HG02852 (cell line): Measurements from ENCODE around the gene SLC6A6.
"Not testable (repeated sequence)": the region's sequence is repeated elsewhere in the genome, so short reads cannot be mapped to it uniquely, and the experiment has no call there.

Experiments used
- ATAC-seq: cut with Tn5 transposase; IDR thresholded peaks from one replicate; pipeline ENCODE4 v1.9.1; 2021; ENCODE audit warnings: mild to moderate bottlenecking, moderate library complexity; ENCODE audit not compliant: unreplicated experiment

Gene SLC6A6

DNA sequence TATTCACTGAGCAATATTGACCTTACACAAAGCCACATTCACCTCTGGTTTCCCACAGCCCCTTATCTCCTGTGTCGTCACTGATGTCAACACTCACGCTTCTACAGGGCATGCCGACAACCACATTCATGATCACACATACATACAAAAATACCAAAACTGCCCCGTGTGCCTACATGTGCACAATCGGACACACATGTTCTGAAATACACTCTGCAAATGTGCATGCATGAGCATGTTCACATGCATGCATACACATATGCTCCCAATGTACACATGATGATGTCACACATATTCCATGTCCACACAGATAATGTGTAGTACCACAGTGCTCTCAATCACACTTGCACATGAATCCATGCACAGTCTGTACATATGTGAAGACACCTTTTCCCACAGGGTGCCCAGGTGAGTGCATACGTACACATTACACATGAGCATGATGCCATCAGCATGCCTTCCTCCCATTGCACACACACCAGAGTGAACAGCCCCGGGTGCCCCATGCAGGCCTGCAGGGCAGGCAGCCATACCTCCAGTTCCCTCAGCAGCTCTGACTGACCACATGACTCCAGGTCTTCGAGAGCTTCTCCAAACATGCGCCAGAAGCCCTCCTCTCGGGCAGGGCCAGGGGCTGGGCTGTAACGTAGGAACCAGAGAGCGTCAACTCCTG is 100.8 kb downstream of the SLC6A6 start:
- ATAC-seq = no peak

DNA sequence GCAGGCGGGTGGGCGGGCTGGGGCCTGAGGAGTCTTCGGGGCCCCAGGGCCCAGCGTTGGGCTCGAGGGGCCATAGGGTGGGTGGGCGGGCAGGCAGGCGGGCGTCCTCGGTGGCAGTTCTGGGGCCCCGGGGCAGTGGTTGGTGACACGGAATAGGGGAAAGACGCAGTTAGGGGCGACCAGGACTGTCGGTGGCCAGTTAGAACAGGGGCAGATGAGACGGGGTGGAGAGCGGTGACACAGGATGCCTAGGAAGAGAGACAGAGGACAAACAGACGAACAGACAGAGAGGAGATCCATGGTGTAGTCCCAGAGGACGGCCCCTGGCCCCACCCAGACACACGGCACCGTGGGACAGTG is 101.3 kb downstream of the SLC6A6 start:
- ATAC-seq = no peak

DNA sequence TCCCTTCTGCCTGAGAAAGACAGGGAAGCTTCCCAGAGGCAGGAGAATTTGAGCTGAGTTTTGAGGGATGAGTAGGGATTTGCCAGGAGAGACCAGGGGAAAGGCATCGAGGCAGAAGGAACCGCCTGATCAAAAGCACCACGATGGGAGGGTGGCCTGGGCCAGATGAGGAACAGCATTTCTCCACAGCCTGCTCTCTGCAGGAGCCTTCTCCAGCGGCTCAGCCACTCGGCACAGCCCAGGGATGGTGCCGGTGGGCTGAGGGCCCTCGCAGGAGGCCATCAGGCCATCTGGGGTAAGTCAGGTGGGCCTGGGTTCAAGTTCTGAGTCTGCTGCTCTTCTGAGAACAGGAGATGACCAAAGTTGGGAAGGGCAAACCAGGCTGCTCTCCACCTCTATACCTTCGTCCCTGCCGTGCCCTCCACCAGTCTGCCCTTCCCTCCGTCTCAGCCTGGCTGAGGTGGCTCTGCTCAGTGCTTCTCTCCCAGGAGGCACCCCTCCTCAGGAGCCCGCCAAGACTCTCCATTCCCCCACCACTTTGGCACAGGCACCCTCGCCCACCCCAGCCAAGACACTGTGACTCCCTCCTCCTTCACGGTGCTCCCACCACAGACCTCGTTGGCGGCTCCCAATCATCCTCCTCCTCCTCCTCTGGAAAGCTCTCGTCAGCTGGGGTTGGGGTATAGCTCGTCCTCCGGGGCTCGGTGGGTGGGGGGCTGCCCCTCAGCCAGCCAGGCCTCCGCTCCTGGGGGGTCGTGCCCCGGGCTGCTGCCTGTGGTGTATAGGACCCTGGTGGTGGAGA is 102.8 kb downstream of the SLC6A6 start:
- ATAC-seq = no peak

DNA sequence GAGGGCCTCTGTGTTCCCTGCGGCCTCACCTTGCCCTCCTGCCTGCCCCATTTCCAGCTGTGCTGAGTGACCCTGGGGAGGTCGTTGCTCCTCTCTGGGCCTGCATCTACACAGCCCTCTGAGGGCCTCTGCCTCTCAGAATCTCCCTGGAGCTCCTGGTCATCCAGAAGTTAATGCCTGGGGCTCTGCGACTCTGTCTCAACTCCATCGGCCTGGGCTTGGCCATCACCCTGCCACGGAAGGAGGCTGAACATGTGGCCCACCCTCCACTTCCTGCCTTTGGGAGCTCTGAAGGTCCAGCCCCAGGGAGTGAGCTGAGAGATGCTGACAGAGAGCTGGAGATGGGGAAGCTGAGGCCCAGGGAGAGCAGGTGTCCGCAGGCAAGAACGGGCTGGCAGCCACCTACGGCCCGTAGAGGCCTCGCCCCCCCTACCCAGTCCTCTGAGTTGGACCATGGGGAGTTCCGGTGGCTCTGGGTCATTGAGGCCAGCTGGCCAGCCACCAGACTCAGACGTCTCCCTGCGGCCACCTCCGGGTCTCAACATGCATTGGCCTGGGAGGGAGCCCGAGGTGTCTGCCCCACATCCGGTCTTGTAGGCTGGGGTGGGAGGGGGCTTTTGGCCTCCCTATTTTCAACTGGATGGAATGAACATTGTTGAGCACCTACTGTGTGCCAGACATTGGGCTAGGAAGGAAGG is 103.5 kb downstream of the SLC6A6 start:
- ATAC-seq = no peak

DNA sequence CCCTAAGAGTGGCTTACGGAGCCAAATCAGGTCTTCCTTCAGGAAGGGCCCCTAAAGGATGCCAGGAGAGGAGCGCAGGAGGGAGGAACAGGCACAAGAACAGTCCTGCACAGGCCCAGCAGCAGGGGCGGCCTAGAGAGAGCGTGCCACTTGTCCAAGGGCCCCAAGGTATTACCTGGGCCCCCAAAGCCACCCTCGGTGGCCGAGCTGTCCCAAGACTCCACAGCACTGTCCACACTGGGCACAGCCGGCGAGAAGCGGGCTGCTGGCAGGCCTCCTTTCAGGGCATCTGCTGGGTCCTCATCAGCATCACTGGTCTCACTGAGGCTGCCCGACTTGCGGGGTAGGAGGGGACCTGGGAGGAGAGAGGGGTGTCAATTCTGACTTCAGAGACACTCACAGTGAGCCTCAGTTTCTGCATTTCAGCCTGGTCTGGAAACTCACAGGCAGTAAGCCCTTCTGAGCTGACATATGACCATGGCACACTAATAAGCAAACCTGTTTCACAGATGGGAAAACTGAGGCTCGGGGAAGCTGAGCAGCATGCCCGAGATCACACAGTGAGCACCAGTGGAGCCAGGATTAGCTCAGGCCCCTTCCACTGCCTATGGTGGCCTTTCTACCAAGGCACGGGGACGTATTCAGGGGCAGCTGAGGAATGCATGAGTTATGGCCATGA is 104.4 kb downstream of the SLC6A6 start:
- ATAC-seq = no peak

DNA sequence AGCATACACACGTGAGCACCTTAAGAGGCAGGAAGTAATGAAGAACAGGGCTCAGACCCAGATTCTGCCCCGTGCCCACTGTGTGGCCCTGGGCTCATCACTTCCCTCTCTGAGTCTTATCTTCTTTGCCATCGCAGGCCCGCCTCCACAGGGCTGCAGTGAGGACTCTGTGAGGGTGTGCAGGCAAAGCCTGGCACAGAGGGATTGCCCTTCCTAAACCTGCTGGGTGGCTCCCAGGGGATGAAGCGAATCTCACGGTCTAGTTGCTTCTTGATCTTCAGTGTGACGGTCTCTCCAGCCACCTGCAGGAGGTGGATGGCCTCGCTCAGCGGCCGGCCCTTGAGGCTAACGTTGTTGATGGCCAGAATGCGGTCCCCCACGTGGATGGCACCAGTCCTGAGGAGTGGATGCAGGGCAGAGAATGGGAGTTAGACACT is 104.9 kb downstream of the SLC6A6 start:
- no peak for ATAC-seq

DNA sequence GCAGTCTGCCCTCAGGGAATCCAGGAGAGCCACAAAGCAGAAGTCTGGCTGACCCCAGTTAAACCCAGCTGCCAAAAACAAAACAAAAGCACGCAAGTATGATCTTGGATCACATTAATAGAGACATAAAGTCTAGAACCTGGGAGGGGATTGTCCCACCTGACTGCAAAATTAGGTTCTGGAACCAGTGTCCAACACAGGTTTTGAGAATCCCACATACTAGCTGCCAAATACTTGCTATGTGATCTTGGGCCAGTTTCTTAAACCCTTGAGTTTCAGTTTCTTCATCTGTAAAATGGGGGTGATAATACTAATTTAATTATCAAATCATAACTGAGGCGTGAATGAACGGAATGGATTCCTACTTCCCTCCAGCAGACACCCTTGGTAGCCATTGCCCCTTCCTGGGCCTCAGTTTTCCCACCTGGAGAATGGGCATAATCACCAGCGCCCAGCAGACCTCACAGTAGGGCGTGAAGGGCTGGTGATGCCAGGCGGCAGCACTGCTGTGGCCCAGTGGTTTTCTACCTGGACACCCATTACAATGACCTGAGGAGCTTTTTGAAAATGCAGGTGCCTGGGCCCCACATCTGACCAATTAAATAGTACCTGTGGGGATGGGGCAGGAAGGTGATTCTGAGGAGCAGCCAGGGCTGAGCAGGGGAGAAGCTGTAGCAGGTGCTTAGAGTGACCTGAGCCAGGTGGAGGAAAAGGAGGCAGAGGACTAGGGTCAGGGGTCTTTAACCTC is 105.5 kb downstream of the SLC6A6 start:
- no peak for ATAC-seq

DNA sequence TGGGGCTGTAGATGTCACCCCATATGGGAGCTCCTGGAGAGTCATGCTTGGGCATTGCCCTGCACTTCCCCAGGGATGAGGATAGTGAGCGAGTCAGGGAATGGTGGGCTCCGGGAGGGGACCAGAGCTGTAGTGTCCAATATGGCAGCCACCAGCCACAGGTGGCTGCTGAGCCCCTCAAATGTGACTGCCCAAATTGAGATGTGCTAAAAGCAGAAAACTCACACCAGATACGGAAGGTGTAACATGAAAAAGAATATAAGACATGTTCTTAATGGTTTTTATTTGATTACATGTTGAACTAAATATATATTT is 106.1 kb downstream of the SLC6A6 start:
- no peak for ATAC-seq

DNA sequence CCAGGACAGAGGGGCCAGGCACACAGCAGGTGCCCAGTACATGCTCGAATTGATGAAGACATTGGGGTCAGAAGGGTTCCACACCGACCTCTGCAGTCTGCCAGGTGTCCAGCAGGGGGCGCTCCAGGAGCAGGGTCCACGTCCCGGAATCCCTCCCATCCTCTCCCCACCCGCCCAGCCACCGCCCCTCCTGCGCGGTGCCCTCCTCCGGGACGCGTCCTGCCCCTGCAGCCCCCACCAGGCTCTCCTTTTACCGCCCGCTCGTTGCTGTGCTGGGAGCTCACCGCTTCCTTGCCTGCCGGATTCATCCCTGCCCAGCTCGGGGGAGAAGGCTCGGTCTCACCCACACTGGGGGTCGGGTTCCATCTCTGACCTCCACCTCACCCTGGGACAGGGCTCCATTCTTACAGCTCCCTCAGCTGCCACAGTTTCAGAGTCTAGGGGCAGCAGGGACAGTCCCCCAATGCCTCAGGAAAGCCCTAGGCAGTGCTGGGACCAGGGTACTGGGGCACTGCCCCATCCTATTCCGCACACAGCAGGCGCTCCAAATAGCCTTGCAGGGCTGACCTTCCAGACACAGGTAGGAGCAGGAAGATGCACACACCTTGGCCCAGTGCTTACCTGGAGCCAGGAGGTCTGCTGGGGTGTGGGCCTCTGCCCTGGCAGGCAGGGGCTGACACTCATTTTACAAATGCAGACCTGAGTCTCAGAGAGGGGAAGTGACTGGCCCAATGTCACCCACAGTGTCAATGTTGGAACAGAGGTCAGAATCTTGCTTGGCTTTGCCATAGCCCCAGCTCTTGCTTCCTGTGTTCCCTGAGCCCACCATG is 106.8 kb downstream of the SLC6A6 start:
- ATAC-seq = peak; percentile 51

DNA sequence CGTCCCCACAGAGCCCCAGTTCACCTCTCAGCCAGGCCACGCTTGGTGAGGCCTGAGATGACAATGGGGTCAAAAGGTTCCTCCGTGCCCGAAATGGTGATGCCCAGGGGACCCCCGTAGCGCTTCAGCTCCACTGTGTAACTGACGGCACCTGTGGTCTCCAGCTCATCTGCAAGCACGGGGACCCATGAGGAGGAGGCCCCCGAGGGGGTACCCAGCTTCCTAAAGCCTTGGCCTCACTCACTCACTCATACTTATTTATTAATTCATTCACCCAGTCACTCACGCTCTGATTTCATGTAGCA is 107.3 kb downstream of the SLC6A6 start:
- no peak for ATAC-seq

DNA sequence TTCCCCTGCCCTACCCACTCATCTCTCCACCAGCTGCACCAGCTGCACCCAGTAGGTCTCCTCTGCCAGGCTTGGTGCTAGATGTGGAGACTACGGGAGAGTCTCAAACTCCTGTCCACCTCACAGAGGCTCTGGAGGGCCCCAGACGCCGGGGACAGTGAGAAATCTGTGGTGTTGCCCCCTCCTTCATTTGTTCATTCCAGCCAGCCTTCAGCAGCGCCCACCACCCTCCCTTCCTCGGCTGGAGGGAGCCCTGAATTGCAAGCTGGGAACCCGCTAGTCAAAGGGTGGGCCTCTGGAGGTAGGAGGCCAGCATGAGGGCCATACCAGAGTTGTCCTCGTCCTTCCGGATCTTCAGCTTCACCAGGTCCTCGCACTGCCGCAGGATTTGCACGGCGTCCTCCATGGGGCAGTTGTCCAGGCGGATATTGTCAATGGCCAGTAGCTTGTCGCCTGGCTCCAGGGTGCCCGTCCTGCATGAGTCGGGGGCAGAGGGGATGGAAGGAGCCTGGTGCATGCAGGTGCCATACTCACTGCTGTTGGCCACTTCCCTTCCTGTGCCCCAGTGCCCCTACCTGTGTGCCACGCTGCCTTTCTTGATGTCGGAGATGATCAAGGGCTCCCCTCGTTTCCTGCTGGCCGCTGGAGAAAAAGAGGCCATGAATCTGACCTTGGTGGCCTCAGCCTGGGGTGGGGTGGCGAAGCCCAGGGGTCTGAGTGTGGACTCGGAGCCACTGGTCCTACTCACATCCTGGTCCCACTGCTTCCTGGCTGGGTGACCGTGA is 108.6 kb downstream of the SLC6A6 start:
- ATAC-seq = no peak

DNA sequence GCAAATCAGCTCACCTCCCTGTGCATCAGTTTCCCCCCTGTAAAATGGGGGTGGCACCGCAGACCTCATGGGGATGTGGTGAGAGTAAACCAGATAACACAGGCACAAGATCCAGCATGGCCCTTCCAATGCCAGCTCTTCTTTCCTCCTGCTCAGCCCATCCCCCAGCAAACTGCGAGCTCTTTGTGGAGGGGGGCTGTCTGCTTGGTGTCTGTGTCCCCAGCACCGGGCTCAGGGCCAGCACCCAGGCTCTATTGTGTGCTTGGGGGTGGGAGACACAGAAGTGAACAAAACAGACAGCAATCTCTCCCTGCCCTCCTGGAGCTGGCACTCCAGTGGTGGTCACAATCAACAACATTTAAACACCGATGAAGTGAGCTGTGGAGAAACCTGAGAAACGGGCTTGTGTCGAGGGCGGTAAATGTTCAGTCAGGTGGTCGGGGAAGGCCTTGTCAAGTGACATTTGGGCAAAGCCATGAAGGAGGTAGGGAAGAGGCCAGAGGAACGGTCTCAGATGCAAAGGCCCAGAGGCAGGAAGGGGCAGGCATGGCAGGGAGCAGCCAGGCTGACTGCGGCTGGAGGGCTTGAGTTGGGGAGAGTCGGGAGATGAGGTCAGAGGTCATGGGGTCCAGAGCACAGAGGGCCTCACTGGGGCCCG is 109.3 kb downstream of the SLC6A6 start:
- no peak for ATAC-seq

DNA sequence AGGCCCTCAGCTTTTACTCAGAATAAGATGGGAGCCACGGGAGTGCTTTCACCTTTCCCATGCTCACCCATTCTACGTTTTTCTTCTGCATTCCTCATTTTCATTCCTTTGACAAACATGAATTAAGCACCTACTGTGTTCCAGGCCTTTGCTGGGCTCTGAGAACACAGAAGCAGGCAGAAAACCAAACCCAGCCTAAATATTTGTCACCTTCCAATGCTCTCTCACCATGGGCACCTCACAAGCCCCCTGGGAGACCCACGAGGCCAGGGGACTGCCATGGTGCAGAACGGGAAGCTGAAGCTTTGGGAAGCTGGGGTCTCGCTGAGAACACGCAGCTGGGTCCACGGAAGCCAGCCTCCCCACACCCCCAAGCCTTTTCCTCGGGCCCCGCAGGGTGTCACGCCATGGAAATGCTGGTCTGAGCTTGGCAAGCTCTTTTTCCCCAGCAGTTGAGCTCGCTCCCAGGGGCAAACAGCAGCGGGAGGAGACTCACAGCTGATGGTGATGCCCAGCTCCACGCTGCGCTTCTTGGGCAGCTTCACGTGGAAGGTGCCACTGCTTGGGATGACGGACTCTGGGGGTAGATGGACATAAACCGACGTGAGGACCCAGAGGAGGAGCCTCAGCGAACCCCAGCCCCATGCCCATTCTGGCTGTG is 110.0 kb downstream of the SLC6A6 start:
- no peak for ATAC-seq

DNA sequence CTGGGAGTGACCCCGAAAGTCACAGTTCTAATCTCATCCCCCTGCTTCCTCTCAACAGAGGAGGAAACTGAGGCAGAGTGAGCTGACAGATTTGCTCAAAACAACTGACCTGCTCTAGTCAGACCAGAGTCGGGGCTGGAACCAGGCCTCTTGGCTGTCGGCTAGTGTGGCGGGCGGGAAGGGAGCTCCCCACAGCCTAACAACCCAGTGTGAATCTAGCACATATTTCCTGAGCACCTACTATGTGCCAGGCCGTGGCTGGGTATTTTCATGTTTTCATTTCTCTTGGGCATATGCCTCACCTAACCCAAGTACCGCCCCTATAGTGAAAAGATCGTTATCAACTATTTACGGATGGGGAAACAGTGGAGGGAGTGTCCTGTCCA is 110.5 kb downstream of the SLC6A6 start:
- ATAC-seq = no peak

DNA sequence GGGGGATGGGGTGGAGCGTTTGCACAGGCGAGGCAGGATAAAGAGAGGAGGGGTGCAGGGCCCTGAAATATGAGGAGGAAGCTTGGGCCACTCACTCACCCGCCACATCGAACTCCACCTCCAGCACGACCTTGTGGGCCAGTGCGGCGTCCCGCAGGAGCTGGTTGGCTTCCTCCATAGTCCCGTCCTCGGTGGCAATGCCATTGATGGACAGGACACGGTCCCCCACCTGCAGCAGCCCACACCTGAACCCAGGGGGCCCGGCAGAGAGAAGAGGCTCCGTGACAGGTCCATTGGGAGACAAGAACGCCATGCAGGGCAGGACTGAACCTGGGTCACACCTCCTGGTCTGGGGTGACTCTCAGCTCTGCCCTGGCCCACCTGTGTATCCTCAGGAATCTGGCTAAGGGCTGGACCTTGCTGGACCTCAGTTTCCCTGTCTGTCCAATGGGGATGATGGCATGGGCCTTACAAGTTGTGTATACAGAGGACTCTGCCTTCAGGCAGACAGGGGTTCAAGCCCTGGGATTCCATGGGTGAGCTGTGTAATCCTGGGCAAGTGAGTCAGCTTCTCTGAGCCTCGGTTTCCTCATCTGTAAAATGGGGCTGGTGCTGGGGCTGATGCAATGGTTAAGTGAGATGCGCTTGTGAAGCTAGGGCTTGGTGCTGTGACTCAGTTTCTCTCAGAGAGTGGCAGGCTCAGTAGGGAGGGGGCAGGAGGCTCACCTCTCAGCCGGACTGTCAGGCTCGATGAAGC is 111.3 kb downstream of the SLC6A6 start:
- ATAC-seq = no peak

DNA sequence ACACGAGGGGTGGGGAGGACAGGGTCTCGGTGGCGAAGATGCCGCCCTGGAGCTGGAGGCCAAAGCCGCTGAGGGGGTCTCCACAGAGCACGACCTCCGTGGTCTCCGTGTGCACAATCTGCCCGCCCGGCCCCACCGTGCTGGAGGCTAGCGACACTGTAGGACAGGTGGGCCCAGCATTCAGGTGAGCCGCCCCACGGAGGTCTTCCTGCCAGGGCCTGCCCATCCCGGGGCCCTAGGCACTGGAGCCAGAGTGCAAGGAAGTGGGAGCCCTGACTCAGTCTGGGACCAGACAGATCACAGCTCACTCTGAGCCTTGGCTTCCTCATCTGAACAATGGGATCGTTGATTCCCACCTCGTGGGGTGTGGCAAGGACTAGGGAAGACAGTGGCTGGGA is 111.9 kb downstream of the SLC6A6 start:
- ATAC-seq = no peak

DNA sequence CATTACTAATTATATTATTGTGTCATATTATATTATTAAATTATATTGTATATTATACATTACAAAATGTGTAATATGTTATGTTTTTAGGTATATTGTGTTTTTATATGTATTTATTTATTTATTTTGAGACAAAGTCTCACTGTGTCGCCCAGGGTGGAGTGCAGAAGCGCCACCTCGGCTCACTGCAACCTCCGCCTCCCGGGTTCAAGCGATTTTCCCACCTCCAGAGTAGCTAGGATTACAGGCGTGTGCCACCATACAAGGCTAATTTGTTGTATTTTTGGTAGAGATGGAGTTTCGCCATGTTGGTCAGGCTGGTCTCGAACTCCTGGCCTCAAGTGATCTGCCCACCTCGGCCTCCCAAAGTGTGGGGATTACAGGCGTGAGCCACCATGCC is 113.1 kb downstream of the SLC6A6 start:
- not testable (repeated sequence) for ATAC-seq
